AG09309 (cell line): ENCODE results near the gene TMA7.

Experiments
- DNase-seq: peaks from one replicate; pipeline ENCODE4 v3.0.0-alpha.2; 2010; ENCODE audit warnings: low read depth
- H3K4me3 ChIP-seq: 2 replicates; pipeline ENCODE4 v1.5.1; 2011; ENCODE audit warnings: mild to moderate bottlenecking, low read depth, low read length, moderate library complexity; ENCODE audit not compliant: control insufficient read depth
- CTCF ChIP-seq: IDR thresholded peaks from 2 replicates; pipeline ENCODE4 v1.5.1; 2011; ENCODE audit warnings: mild to moderate bottlenecking, low read depth, low read length, inconsistent platforms; ENCODE audit not compliant: insufficient read depth, control insufficient read depth; ENCODE audit errors: missing control alignments

TMA7 gene

GRCh38 chr3:48409291-48410201 lies 30.5 kb upstream of the TMA7 start:
- TF ChIP-seq CTCF, result no peak
- H3K4me3 ChIP-seq, result no peak overlapping the region
- DNase-seq, result no peak

GRCh38 chr3:48410205-48411040 lies 29.6 kb upstream of the TMA7 start:
- TF ChIP-seq CTCF, result no peak

GRCh38 chr3:48411041-48411588 lies 28.9 kb upstream of the TMA7 start:
- H3K4me3 ChIP-seq, result no peak overlapping the region
- no peak for TF ChIP-seq CTCF
- DNase-seq, result no peak

More at GRCh38 chr3:48410205-48411040, 29.6 kb upstream of the TMA7 start:
- H3K4me3 ChIP-seq, result no peak overlapping the region
- no peak for DNase-seq

GRCh38 chr3:48411606-48412374 lies 28.3 kb upstream of the TMA7 start:
- no peak for TF ChIP-seq CTCF
- H3K4me3 ChIP-seq, result no peak overlapping the region
- DNase-seq, result no peak

- H3K4me3 ChIP-seq, result no peak overlapping the region
- no peak for TF ChIP-seq CTCF
- DNase-seq, result no peak
Measured at GRCh38 chr3:48412375-48413001, 27.6 kb upstream of the TMA7 start.
